Body of pancreas (tissue), 4 donors: ENCODE data around the gene SYT5. TPM values are rescaled to one million over a fixed set of nuclear protein-coding genes. Genes with fewer than 3 reads are reported as not detected.

Experiments used
- ATAC-seq: fragments of 150-250 bp; one replicate; pipeline ENCODE4 v1.9.1; 2016
- DNase-seq, 4 donors: peaks; one replicate each; pipeline ENCODE4 v3.0.0-alpha.2; 2019
- H3K27ac ChIP-seq, 4 donors: fragments of 200-600 bp; sonication (generic); 1 replicate in 3 of 4; 2 replicates in 1 of 4; pipeline versions ENCODE4 v1.5.1 to v1.6.1; 2016 to 2019; ENCODE audit warnings: mild to moderate bottlenecking in 1 of 4, mixed read lengths in 1 of 4, moderate library complexity in 1 of 4
- H3K27me3 ChIP-seq, 2 donors: fragments of 200-600 bp; sonication (generic); one replicate each; pipeline ENCODE4 v1.6.0; 2016; ENCODE audit warnings: mild to moderate bottlenecking in 1 of 2
- H3K36me3 ChIP-seq, 2 donors: fragments of 200-600 bp; sonication (generic); replicated peaks in 1 of 2; 2 replicates each; pipeline ENCODE4 v1.5.1; 2016; ENCODE audit warnings: low read depth in 2 of 2; ENCODE audit not compliant: insufficient read depth in 1 of 2
- H3K4me1 ChIP-seq: fragments of 200-600 bp; sonication (generic); one replicate; pipeline ENCODE4 v1.6.0; 2016
- H3K4me3 ChIP-seq, 2 donors: fragments of 200-600 bp; sonication (generic); 1 replicate in 1 of 2; 2 replicates in 1 of 2; pipeline ENCODE4 v1.5.1; 2016 to 2019
- H3K9me3 ChIP-seq, 3 donors: fragments of 200-600 bp; sonication (generic); 1 replicate in 2 of 3; 2 replicates in 1 of 3; pipeline ENCODE4 v1.5.1; 2016
- CTCF ChIP-seq, 7 experiments: fragments of 450-650 bp in 4 of 7; fragments of 200-600 bp in 3 of 7; sonication (generic) in 3 of 7; IDR thresholded peaks; one replicate each; pipeline ENCODE4 v1.5.1; 2016 to 2019; ENCODE audit warnings: antibody characterized with exemption in 7 of 7
- POLR2A ChIP-seq, 3 donors: fragments of 450-650 bp; IDR thresholded peaks; one replicate each; pipeline ENCODE4 v1.6.1; 2016; ENCODE audit warnings: antibody characterized with exemption in 3 of 3, mild to moderate bottlenecking in 2 of 3
- WGBS, 2 donors: methylation state at CpG; one replicate each; pipeline ENCODE4 v1.1.5; 2017; 5-methylcytosine and 5-hydroxymethylcytosine counted together
- intact Hi-C: fragments of 100-400 bp; cut with DNase I; formaldehyde crosslinking; loops from one replicate; pipeline ENCODE4 v1.15.1; 2023
- total RNA-seq, 2 donors: library from RNA; depleted of rRNA; stranded (reverse); fragments of >200 nt; gene quantifications; one replicate each; pipeline ENCODE4 v1.1.0, GENCODE V29; 2016

Gene SYT5
- total RNA-seq, 2 donors from 2014 or later = 0.26 TPM; not detected in 1

- Histone ChIP-seq H3K27ac (no peak overlapping the region), H3K4me1 (no peaks in the 10 kb centered on the region), H3K4me3 (no peak overlapping the region), H3K36me3 (no peaks in the 10 kb centered on the region), H3K9me3 (no peaks in the 10 kb centered on the region), H3K27me3 (no peaks in the 10 kb centered on the region)
- DNase-seq = no peak
- ATAC-seq = no peak
- intact Hi-C loops = no loop called here
- TF ChIP-seq POLR2A (IDR thresholded peaks at IDR 0.05) = no peak
- TF ChIP-seq CTCF (IDR thresholded peaks at IDR 0.05) = no peak
- WGBS, 2 donors = 61 to 65% methylated on average over 8 of the region's 8 CpGs
Measured at GRCh38 chr19:55188625-55189024, 8.5 kb upstream of the SYT5 start.

- H3K4me1 ChIP-seq = no peaks in the 10 kb centered on the region
- WGBS, 2 donors = 66 to 71% methylated on average over 5 to 11 of the region's 12 CpGs
- ATAC-seq = no peak
- peaks cover 0 to under 1% of the 10 kb centered on the region in 2 donors for H3K27me3 ChIP-seq
- intact Hi-C loops = no loop called here
- H3K9me3 ChIP-seq = no peaks in the 10 kb centered on the region
- H3K27ac ChIP-seq = no peak overlapping the region
- TF ChIP-seq POLR2A (IDR thresholded peaks at IDR 0.05) (no peak), CTCF (IDR thresholded peaks at IDR 0.05) (no peak)
- H3K4me3 ChIP-seq = no peak overlapping the region
- H3K36me3 ChIP-seq = no peaks in the 10 kb centered on the region
- no peak for DNase-seq
Measured at GRCh38 chr19:55186080-55186479, 6.0 kb upstream of the SYT5 start.

- no peak for DNase-seq
- H3K36me3 ChIP-seq = no peaks in the 10 kb centered on the region
- H3K27ac ChIP-seq = no peak overlapping the region
- H3K27me3 ChIP-seq = peaks cover 0 to 32% of the 10 kb centered on the region in 2 donors
- no peaks in the 10 kb centered on the region for H3K9me3 ChIP-seq
- ATAC-seq = no peak
- intact Hi-C loops = no loop called here
- WGBS, 2 donors = 66 to 87% methylated on average over 6 to 20 of the region's 20 CpGs
- H3K4me3 ChIP-seq = no peak overlapping the region
- H3K4me1 ChIP-seq = peaks cover 18% of the 10 kb centered on the region
- TF ChIP-seq CTCF (IDR thresholded peaks at IDR 0.05) (no peak), POLR2A (IDR thresholded peaks at IDR 0.05) (no peak)
Measured at GRCh38 chr19:55181740-55182139, 1.7 kb upstream of the SYT5 start.

- DNase-seq (peak; percentile 76 to 84 (median 82)), ATAC-seq (peak; percentile 77)
- no peak overlapping the region for H3K27ac ChIP-seq
- 5 to 10% methylated on average over 14 to 60 of the region's 61 CpGs for WGBS, 2 donors
- peaks cover 0 to 53% of the 10 kb centered on the region in 2 donors for H3K27me3 ChIP-seq
- H3K9me3 ChIP-seq = no peaks in the 10 kb centered on the region
- no peak for TF ChIP-seq CTCF (IDR thresholded peaks at IDR 0.05)
- peak in 1 of 3 donors; percentile 11 for TF ChIP-seq POLR2A (IDR thresholded peaks at IDR 0.05)
- no peak overlapping the region for H3K4me3 ChIP-seq
- H3K4me1 ChIP-seq = peaks cover 18% of the 10 kb centered on the region
- no peaks in the 10 kb centered on the region for H3K36me3 ChIP-seq
- intact Hi-C loops = no loop called here
Measured at GRCh38 chr19:55178781-55179599, 1.1 kb downstream of the SYT5 start.

GRCh38 chr19:55176076-55176475, 4.0 kb downstream of the SYT5 start:
- Histone ChIP-seq H3K9me3 (no peaks in the 10 kb centered on the region), H3K4me1 (peaks cover 26% of the 10 kb centered on the region), H3K4me3 (no peak overlapping the region), H3K36me3 (no peaks in the 10 kb centered on the region), H3K27me3 (peaks cover 0 to 69% of the 10 kb centered on the region in 2 donors), H3K27ac (no peak overlapping the region)
- WGBS, 2 donors = 21 to 25% methylated on average over 2 of the region's 2 CpGs
- DNase-seq = no peak
- no peak for TF ChIP-seq POLR2A (IDR thresholded peaks at IDR 0.05)
- no peak for TF ChIP-seq CTCF (IDR thresholded peaks at IDR 0.05)
- intact Hi-C loops = no loop called here
- no peak for ATAC-seq
